Breast epithelium (tissue), 3 donors: Measurements from ENCODE around the gene IFI16.

Experiments
- CTCF ChIP-seq, 3 donors: fragments of 450-650 bp; IDR thresholded peaks; one replicate each; pipeline ENCODE4 v1.5.1; 2016 to 2017; ENCODE audit warnings: antibody characterized with exemption in 3 of 3, mild to moderate bottlenecking in 3 of 3, moderate library complexity in 3 of 3
- POLR2A ChIP-seq: fragments of 450-650 bp; IDR thresholded peaks from one replicate; pipeline ENCODE4 v1.6.1; 2016; ENCODE audit warnings: antibody characterized with exemption, mild to moderate bottlenecking, moderate library complexity

GRCh38 chr1:159100589-159100988, 90.9 kb downstream of the IFI16 start:
- TF ChIP-seq CTCF (IDR thresholded peaks at IDR 0.05) (no peak), POLR2A (no peak)
